A549 (cell line): ENCODE results near the gene RIPOR1. TPM values are rescaled to one million over a fixed set of nuclear protein-coding genes. Genes with fewer than 3 reads are reported as not detected.
A peak's percentile ranks its signal among the peaks of the same experiment; 100 is the strongest.
"Not testable (repeated sequence)": the region's sequence is repeated elsewhere in the genome, so short reads cannot be mapped to it uniquely, and the experiment has no call there.

Experiments used
- ATAC-seq, 2 experiments: fragments of 200-7000 bp in 1 of 2; fragments of >200 bp in 1 of 2; cut with Nextera tagmentation in 1 of 2; cut with Tn5 transposase in 1 of 2; 3 replicates each; pipeline versions ENCODE4 v1.8.0 to v1.9.1; 2018 to 2020; ENCODE audit warnings: mild to moderate bottlenecking in 1 of 2, moderate library complexity in 1 of 2
- CTCF ChIA-PET: fragments of 300-600 bp; sonication (Branson Sonifier 250); formaldehyde crosslinking; extraction: SDS; loops from one replicate; lab custom pipeline; 2021; ENCODE audit warnings: antibody characterized with exemption, inconsistent platforms; lab: Yijun Ruan, JAX
- POLR2A ChIA-PET: fragments of 350-600 bp; formaldehyde crosslinking; extraction: SDS; loops from one replicate; lab custom pipeline; 2021; ENCODE audit warnings: antibody characterized with exemption, inconsistent platforms; lab: Yijun Ruan, JAX
- DNase-seq, 2 experiments: peaks; one replicate each; pipeline versions ENCODE4 v3.0.0 to v3.0.0-alpha.2; 2011 to 2016; ENCODE audit warnings: low read depth in 1 of 2, low spot score in 1 of 2
- FAIRE-seq: peaks from 2 replicates; lab custom pipeline; 2011; peaks lifted over from hg19 to GRCh38; lab: Jason Lieb, UNC
- H3K27ac ChIP-seq, 2 experiments: fragments of >200 bp; sonication (Bioruptor Twin); formaldehyde crosslinking; 3 replicates each; pipeline ENCODE4 v1.5.1; 2016 to 2017
- H3K4me1 ChIP-seq: fragments of >200 bp; sonication (Bioruptor Twin); formaldehyde crosslinking; 3 replicates; pipeline ENCODE4 v1.6.1; 2016
- H3K4me2 ChIP-seq: fragments of >200 bp; sonication (Bioruptor Twin); formaldehyde crosslinking; 3 replicates; pipeline ENCODE4 v1.6.1; 2016
- H3K4me3 ChIP-seq: fragments of >200 bp; sonication (Bioruptor Twin); formaldehyde crosslinking; 3 replicates; pipeline ENCODE4 v1.5.1; 2016
- H3K9me3 ChIP-seq: fragments of >200 bp; sonication (Bioruptor Twin); formaldehyde crosslinking; 3 replicates; pipeline ENCODE4 v1.6.1; 2016
- CBX2 ChIP-seq: fragments of 200-600 bp; sonication (generic); IDR thresholded peaks from 2 replicates; pipeline ENCODE4 v1.6.1; 2016; ENCODE audit warnings: low read depth, mild to moderate bottlenecking, borderline replicate concordance
- CBX8 ChIP-seq: fragments of 200-600 bp; sonication (generic); IDR thresholded peaks from 2 replicates; pipeline ENCODE4 v1.6.1; 2016
- CEBPB ChIP-seq, 2 experiments: fragments of >200 bp in 1 of 2; sonication (Bioruptor Twin) in 1 of 2; formaldehyde crosslinking in 1 of 2; IDR thresholded peaks; 2 replicates each; pipeline ENCODE4 v1.6.1; 2012 to 2016
- CHD2 ChIP-seq: fragments of 150-350 bp; IDR thresholded peaks from 2 replicates; pipeline ENCODE4 v1.6.1; 2014; ENCODE audit warnings: low read length; ENCODE audit not compliant: partially characterized antibody
- EHMT2 ChIP-seq: fragments of 200-600 bp; sonication (generic); IDR thresholded peaks from 2 replicates; pipeline ENCODE4 v1.6.1; 2016; ENCODE audit warnings: antibody characterized with exemption, low read depth, mild to moderate bottlenecking, moderate library complexity
- FOSB ChIP-seq: fragments of 250-450 bp; sonication (Bioruptor Pico); IDR thresholded peaks from 2 replicates; pipeline ENCODE4 v1.5.0; 2020; ENCODE audit warnings: mild to moderate bottlenecking, moderate library complexity
- FOSL2 ChIP-seq, 2 experiments: fragments of 450-650 bp in 1 of 2; fragments of >200 bp in 1 of 2; sonication (Bioruptor Twin) in 1 of 2; formaldehyde crosslinking; IDR thresholded peaks; 2 replicates each; pipeline versions ENCODE4 v1.5.0 to v1.6.1; 2016 to 2020; ENCODE audit warnings: mild to moderate bottlenecking in 1 of 2, moderate library complexity in 1 of 2
- GATA3 ChIP-seq: IDR thresholded peaks from 2 replicates; pipeline ENCODE4 v1.6.1; 2012; ENCODE audit warnings: borderline replicate concordance
- HEYL ChIP-seq: fragments of 250-450 bp; sonication (Bioruptor Pico); IDR thresholded peaks from 2 replicates; pipeline ENCODE4 v1.8.0; 2021; ENCODE audit warnings: mild to moderate bottlenecking, moderate library complexity
- HOXA7 ChIP-seq: fragments of 250-450 bp; sonication (Bioruptor Pico); IDR thresholded peaks from 2 replicates; pipeline ENCODE4 v1.5.0; 2020; ENCODE audit warnings: mild to moderate bottlenecking, moderate library complexity
- JUNB ChIP-seq: fragments of >200 bp; sonication (Bioruptor Twin); formaldehyde crosslinking; IDR thresholded peaks from 2 replicates; pipeline ENCODE4 v1.6.1; 2016
- POLR2AphosphoS2 ChIP-seq: conservative IDR thresholded peaks from 2 replicates; pipeline ENCODE4 v1.6.1; 2012; ENCODE audit warnings: low read length, improper control_type of control experiment, inconsistent platforms
- RAD21 ChIP-seq, 2 experiments: fragments of >200 bp in 1 of 2; sonication (Bioruptor Twin) in 1 of 2; formaldehyde crosslinking in 1 of 2; IDR thresholded peaks in 1 of 2; conservative IDR thresholded peaks in 1 of 2; 2 replicates in 1 of 2; 3 replicates in 1 of 2; pipeline ENCODE4 v1.6.1; 2012 to 2018; ENCODE audit warnings: inconsistent platforms in 1 of 2
- RARB ChIP-seq: fragments of 250-450 bp; sonication (Bioruptor Pico); IDR thresholded peaks from 2 replicates; pipeline ENCODE4 v1.8.0; 2021; ENCODE audit warnings: mild to moderate bottlenecking, moderate library complexity
- RCOR1 ChIP-seq: fragments of 150-350 bp; IDR thresholded peaks from 2 replicates; pipeline ENCODE4 v1.6.1; 2014; ENCODE audit warnings: antibody characterized with exemption, low read length, low read depth
- SREBF2 ChIP-seq: fragments of 450-650 bp; IDR thresholded peaks from 2 replicates; pipeline ENCODE4 v1.6.1; 2014; ENCODE audit warnings: mild to moderate bottlenecking, moderate library complexity
- TFCP2L1 ChIP-seq: fragments of 250-450 bp; sonication (Bioruptor Pico); IDR thresholded peaks from 2 replicates; pipeline ENCODE4 v1.5.0; 2021; ENCODE audit warnings: mild to moderate bottlenecking
- TP53 ChIP-seq: fragments of 250-450 bp; sonication (Bioruptor Pico); IDR thresholded peaks from 2 replicates; pipeline ENCODE4 v1.5.0; 2021; ENCODE audit warnings: mild to moderate bottlenecking, moderate library complexity
- WGBS: methylation state at CpG from one replicate; pipeline ENCODE4 v1.1.6; 2017; ENCODE audit errors: missing lambda C conversion rate; 5-methylcytosine and 5-hydroxymethylcytosine counted together
- polyA plus RNA-seq, 4 experiments: library from polyadenylated mRNA; depleted of rRNA in 3 of 4; stranded (reverse); fragments of >200 nt; fragmentation: RNase III in 1 of 4; extraction: RNeasy Plus Mini Kit Qiagen cat#74134 plus additional on column Dnase treatment in 1 of 4; gene quantifications; 2 replicates in 3 of 4; 3 replicates in 1 of 4; pipeline ENCODE4 v1.2.3, GENCODE V29; 2011 to 2017
- TF ChIP-seq, protein P1 (sequence below): IDR thresholded peaks from 2 replicates; pipeline ENCODE4 v1.6.1; 2012
- TF ChIP-seq, protein P2 (sequence below): fragments of >200 bp; sonication (Bioruptor Twin); formaldehyde crosslinking; IDR thresholded peaks from 3 replicates; pipeline ENCODE4 v1.5.1; 2016
- TF ChIP-seq, protein P3 (sequence below): fragments of 200-600 bp; sonication (generic); IDR thresholded peaks from 2 replicates; pipeline ENCODE4 v1.6.1; 2016; ENCODE audit warnings: antibody characterized with exemption, mild to moderate bottlenecking, moderate library complexity
- TF ChIP-seq, protein P4 (sequence below): fragments of 450-650 bp; IDR thresholded peaks from 2 replicates; pipeline ENCODE4 v1.6.1; 2014; ENCODE audit warnings: antibody characterized with exemption
- TF ChIP-seq, protein P5 (sequence below): IDR thresholded peaks from 2 replicates; pipeline ENCODE4 v1.6.1; 2012; ENCODE audit warnings: low read depth, borderline replicate concordance
- TF ChIP-seq, protein P6 (sequence below): fragments of 150-350 bp; IDR thresholded peaks from 2 replicates; pipeline ENCODE4 v1.6.1; 2014; ENCODE audit warnings: low read depth, mild to moderate bottlenecking, low read length

Gene RIPOR1
- polyA plus RNA-seq, 2 of the 4 experiments (the other 2 are of a cell fraction) = 7.2 to 23.0 TPM

DNA sequence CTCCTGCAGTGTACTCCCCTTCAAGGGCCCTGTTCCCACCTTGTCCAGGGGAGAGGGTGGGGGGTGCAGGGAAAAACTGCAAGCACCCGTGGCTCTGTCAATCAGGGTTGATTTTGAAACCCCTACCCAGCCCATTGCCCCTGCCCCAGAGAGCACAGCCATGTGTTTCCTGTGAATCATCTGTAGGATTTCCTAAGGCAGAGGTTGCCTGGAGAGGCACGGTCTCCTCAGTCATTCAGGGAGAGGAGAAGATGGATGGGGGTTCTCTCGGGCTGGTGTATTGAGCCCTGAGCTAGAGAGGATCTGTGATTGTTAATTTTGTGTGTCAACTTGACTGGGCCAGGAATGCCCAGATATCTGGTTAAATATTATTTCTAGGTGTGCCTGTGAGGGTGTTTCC is 41.8 kb upstream of the RIPOR1 start:
- peaks cover 5% of the 10 kb centered on the region for H3K4me1 ChIP-seq
- TF ChIP-seq, protein P1, sequence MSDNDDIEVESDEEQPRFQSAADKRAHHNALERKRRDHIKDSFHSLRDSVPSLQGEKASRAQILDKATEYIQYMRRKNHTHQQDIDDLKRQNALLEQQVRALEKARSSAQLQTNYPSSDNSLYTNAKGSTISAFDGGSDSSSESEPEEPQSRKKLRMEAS = no peak
- TF ChIP-seq SREBF2 (no peak), CHD2 (no peak), HEYL (CRISPR knock-in tag) (no peak), TP53 (no peak), CBX2 (no peak), POLR2AphosphoS2 (no peak), HOXA7 (CRISPR knock-in tag) (no peak), RARB (CRISPR knock-in tag) (no peak), RCOR1 (no peak), CEBPB (IDR thresholded peaks at IDR 0.05) (no peak), EHMT2 (no peak)
- TF ChIP-seq, protein P2, sequence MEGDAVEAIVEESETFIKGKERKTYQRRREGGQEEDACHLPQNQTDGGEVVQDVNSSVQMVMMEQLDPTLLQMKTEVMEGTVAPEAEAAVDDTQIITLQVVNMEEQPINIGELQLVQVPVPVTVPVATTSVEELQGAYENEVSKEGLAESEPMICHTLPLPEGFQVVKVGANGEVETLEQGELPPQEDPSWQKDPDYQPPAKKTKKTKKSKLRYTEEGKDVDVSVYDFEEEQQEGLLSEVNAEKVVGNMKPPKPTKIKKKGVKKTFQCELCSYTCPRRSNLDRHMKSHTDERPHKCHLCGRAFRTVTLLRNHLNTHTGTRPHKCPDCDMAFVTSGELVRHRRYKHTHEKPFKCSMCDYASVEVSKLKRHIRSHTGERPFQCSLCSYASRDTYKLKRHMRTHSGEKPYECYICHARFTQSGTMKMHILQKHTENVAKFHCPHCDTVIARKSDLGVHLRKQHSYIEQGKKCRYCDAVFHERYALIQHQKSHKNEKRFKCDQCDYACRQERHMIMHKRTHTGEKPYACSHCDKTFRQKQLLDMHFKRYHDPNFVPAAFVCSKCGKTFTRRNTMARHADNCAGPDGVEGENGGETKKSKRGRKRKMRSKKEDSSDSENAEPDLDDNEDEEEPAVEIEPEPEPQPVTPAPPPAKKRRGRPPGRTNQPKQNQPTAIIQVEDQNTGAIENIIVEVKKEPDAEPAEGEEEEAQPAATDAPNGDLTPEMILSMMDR = no peak
- FAIRE-seq = no peak
- no peaks in the 10 kb centered on the region for H3K9me3 ChIP-seq
- 64% methylated on average over 3 of the region's 3 CpGs for WGBS
- POLR2A ChIA-PET = no interaction called here
- CTCF ChIA-PET = interaction anchor here (8.2 to 14.6 kb wide), 2 partner anchors 26 to 35 kb away, joined by 117 to 137 read pairs; no protein-coding TSS in a partner anchor
- no peak overlapping the region for H3K27ac ChIP-seq
- ATAC-seq = no peak
- no peak overlapping the region for H3K4me3 ChIP-seq
- no peak for DNase-seq
- H3K4me2 ChIP-seq = no peak overlapping the region

DNA sequence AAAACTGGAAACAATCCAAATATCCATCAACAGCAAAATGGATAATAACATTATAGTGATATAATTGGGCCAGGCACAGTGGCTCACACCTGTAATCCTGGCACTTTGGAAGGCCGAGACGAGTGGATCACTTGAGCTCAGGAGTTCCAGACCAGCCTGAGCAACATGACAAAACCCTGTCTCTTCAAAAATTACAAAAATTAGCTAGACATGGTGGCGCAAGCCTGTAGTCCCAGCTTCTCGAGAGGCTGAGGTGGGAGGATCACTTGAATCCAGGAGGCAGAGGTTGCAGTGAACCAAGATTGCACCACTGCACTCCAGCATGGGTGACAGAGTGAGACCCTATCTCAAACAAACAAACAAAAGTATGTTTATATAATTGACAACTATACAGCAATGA is 41.1 kb upstream of the RIPOR1 start:
- WGBS = 91% methylated on average over 4 of the region's 4 CpGs
- H3K4me2 ChIP-seq, H3K27ac ChIP-seq, POLR2A ChIA-PET, DNase-seq, H3K4me3 ChIP-seq, H3K4me1 ChIP-seq, FAIRE-seq, ATAC-seq, H3K9me3 ChIP-seq: not testable (repeated sequence)
- CTCF ChIA-PET = interaction anchor here (1.0 to 14.6 kb wide), 6 partner anchors 9 to 157 kb away, joined by 3 to 137 read pairs (median 10); partner anchors contain the start of genes CARMIL2 and CTCF

DNA sequence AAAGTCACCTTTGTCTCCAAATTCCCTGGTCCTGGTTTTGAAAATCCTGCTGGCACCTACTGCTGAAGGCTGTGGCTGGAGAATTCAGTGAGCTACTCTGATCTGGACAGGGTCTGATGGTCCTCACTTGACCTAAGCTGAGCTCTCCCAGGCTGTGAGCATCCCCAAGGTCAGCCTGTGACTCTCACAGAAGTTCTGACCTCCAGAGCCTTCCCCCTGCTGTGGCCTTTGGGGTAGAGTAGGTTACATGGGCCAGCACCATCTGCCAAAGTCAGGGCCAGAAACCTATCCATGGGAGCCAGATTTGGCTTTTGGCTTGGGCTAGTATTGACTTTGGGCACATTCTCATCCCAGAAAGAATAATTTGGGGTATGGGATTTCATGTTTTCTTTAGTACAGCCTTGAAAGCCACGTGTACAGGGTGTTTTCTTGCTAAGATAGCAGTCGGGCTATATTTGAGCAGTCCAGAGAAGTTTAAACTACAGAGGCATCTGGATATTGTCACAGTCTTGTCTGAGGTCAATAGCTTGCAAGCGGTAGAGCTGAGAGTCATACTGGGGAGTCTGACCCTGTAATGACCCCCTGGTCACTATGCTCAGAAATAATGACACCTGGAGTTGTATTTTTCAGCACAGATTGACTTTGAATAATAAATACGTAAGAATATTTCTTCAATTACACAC is 39.1 kb upstream of the RIPOR1 start:
- 67% methylated on average over 4 of the region's 4 CpGs for WGBS
- TF ChIP-seq FOSL2 (IDR thresholded peaks at IDR 0.05) (no peak), FOSL2 (CRISPR knock-in tag; IDR thresholded peaks at IDR 0.05) (no peak), GATA3 (no peak), TFCP2L1 (CRISPR knock-in tag) (no peak), JUNB (no peak), FOSB (CRISPR knock-in tag) (no peak), RAD21 (conservative IDR thresholded peaks at IDR 0.05 in 1 of 2, IDR thresholded peaks at IDR 0.05 in 1 of 2) (no peak), CEBPB (IDR thresholded peaks at IDR 0.05) (no peak), CHD2 (no peak), CBX8 (no peak)
- TF ChIP-seq, protein P3, sequence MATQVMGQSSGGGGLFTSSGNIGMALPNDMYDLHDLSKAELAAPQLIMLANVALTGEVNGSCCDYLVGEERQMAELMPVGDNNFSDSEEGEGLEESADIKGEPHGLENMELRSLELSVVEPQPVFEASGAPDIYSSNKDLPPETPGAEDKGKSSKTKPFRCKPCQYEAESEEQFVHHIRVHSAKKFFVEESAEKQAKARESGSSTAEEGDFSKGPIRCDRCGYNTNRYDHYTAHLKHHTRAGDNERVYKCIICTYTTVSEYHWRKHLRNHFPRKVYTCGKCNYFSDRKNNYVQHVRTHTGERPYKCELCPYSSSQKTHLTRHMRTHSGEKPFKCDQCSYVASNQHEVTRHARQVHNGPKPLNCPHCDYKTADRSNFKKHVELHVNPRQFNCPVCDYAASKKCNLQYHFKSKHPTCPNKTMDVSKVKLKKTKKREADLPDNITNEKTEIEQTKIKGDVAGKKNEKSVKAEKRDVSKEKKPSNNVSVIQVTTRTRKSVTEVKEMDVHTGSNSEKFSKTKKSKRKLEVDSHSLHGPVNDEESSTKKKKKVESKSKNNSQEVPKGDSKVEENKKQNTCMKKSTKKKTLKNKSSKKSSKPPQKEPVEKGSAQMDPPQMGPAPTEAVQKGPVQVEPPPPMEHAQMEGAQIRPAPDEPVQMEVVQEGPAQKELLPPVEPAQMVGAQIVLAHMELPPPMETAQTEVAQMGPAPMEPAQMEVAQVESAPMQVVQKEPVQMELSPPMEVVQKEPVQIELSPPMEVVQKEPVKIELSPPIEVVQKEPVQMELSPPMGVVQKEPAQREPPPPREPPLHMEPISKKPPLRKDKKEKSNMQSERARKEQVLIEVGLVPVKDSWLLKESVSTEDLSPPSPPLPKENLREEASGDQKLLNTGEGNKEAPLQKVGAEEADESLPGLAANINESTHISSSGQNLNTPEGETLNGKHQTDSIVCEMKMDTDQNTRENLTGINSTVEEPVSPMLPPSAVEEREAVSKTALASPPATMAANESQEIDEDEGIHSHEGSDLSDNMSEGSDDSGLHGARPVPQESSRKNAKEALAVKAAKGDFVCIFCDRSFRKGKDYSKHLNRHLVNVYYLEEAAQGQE = no peak
- TF ChIP-seq, protein P4, sequence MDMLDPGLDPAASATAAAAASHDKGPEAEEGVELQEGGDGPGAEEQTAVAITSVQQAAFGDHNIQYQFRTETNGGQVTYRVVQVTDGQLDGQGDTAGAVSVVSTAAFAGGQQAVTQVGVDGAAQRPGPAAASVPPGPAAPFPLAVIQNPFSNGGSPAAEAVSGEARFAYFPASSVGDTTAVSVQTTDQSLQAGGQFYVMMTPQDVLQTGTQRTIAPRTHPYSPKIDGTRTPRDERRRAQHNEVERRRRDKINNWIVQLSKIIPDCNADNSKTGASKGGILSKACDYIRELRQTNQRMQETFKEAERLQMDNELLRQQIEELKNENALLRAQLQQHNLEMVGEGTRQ = no peak
- TF ChIP-seq, protein P5, sequence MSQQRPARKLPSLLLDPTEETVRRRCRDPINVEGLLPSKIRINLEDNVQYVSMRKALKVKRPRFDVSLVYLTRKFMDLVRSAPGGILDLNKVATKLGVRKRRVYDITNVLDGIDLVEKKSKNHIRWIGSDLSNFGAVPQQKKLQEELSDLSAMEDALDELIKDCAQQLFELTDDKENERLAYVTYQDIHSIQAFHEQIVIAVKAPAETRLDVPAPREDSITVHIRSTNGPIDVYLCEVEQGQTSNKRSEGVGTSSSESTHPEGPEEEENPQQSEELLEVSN = no peak
- TF ChIP-seq, protein P6, sequence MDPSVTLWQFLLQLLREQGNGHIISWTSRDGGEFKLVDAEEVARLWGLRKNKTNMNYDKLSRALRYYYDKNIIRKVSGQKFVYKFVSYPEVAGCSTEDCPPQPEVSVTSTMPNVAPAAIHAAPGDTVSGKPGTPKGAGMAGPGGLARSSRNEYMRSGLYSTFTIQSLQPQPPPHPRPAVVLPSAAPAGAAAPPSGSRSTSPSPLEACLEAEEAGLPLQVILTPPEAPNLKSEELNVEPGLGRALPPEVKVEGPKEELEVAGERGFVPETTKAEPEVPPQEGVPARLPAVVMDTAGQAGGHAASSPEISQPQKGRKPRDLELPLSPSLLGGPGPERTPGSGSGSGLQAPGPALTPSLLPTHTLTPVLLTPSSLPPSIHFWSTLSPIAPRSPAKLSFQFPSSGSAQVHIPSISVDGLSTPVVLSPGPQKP = no peak

More for the DNA sequence above, 39.1 kb upstream of the RIPOR1 start:
- ChIA-PET CTCF (interaction anchor here (0.6 to 14.6 kb wide), 10 partner anchors 6 to 162 kb away, joined by 3 to 278 read pairs (median 5); partner anchors contain the start of genes AGRP, ATP6V0D1 and ZDHHC1), POLR2A (interaction anchor here (0.8 kb wide), 1 partner anchor 9 kb away, joined by 4 read pairs; the partner anchor contains the start of gene ATP6V0D1)
- peak in 1 of 2 experiments; percentile 27; a peak in 2 of 6 replicates for ATAC-seq
- no peak for FAIRE-seq
- Histone ChIP-seq H3K4me3 (no peak overlapping the region), H3K4me2 (no peak overlapping the region), H3K9me3 (no peaks in the 10 kb centered on the region), H3K4me1 (no peaks in the 10 kb centered on the region), H3K27ac (no peak overlapping the region)
- DNase-seq = no peak
